GM19467 (cell line): ENCODE measurements around the gene ZFPL1.

Experiments used
- ATAC-seq: cut with Tn5 transposase; IDR thresholded peaks from one replicate; pipeline ENCODE4 v1.9.1; 2021; ENCODE audit warnings: mild to moderate bottlenecking, moderate library complexity; ENCODE audit not compliant: unreplicated experiment

The ZFPL1 gene

GRCh38 chr11:65126624-65127274 is 42.7 kb downstream of the ZFPL1 start:
- ATAC-seq, result no peak

- ATAC-seq, result no peak
Measured at GRCh38 chr11:65127473-65128181, 43.6 kb downstream of the ZFPL1 start.

GRCh38 chr11:65128182-65129145 is 44.4 kb downstream of the ZFPL1 start:
- ATAC-seq, result no peak

GRCh38 chr11:65129649-65130441 is 45.8 kb downstream of the ZFPL1 start:
- no peak for ATAC-seq

- no peak for ATAC-seq
Measured at GRCh38 chr11:65130631-65131416, 46.8 kb downstream of the ZFPL1 start.

GRCh38 chr11:65131417-65131776 is 47.4 kb downstream of the ZFPL1 start:
- ATAC-seq, result no peak

- no peak for ATAC-seq
Measured at GRCh38 chr11:65131895-65132237, 47.8 kb downstream of the ZFPL1 start.

GRCh38 chr11:65132238-65132987 is 48.4 kb downstream of the ZFPL1 start:
- ATAC-seq, result no peak

GRCh38 chr11:65132988-65133700 is 49.1 kb downstream of the ZFPL1 start:
- no peak for ATAC-seq

GRCh38 chr11:65133724-65134123 is 49.7 kb downstream of the ZFPL1 start:
- no peak for ATAC-seq

GRCh38 chr11:65134240-65134951 is 50.4 kb downstream of the ZFPL1 start, which contains the start of gene SYVN1:
SYVN1 (minus strand) TSS chr11:65134519; CDS start chr11:65133601, 918 bp downstream.
- peak; percentile 45 for ATAC-seq

GRCh38 chr11:65134952-65135632 is 51.1 kb downstream of the ZFPL1 start:
- peak; percentile 57 for ATAC-seq

- ATAC-seq, result no peak
Measured at GRCh38 chr11:65135633-65136145, 51.7 kb downstream of the ZFPL1 start.

GRCh38 chr11:65136515-65137096 is 52.6 kb downstream of the ZFPL1 start:
- no peak for ATAC-seq
